COLO668 (cell line): Measurements from ENCODE around the gene SPACA1.

Source experiments
- DNase-seq: peaks from one replicate; lab custom pipeline; 2025; ENCODE audit not compliant: unreplicated experiment; lab: John Stamatoyannopoulos, UW

Gene SPACA1

DNA sequence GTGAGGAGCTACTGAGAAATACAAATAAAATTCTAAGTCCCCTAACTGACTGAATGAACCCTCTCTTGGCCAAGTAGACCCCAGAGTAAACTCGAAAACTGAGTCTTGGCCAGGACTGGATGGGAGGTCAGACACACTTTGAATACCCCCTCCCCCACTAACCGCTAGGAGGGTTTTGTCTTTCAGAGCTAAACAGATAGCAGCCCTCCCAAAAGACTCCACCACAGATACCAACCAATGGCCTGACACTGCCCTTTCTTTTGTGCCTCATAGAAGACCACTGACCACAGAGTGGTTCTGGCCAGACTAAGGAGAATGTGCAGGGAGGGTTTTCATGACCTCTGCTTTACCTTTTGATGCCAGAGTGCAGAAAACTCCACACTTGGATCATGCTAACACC, 42.1 kb downstream of the SPACA1 start:
- DNase-seq: no peak

- DNase-seq: no peak
Observed at GRCh38 chr6:88105741-88106340, 58.2 kb downstream of the SPACA1 start.

DNA sequence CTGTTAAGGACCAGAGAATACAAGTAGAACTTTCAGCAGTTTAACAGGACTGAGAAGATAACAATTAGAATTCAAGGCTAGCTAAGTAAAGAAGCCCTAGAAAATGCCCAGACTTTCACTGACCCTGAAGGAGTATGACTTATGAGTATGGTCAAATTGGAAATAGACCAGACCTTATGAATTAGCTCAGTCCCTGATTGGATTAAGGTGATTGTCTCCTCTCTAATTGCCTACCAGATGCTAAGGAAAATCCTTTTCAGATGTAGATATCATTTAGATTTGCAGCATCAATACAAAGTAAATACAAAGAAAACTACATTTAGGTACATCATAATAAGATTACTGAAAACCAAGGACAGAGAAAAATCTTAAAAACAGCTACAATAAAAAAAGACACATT, 59.6 kb downstream of the SPACA1 start:
- no peak for DNase-seq

GRCh38 chr6:88111991-88112390, 64.3 kb downstream of the SPACA1 start:
- DNase-seq: no peak

DNA sequence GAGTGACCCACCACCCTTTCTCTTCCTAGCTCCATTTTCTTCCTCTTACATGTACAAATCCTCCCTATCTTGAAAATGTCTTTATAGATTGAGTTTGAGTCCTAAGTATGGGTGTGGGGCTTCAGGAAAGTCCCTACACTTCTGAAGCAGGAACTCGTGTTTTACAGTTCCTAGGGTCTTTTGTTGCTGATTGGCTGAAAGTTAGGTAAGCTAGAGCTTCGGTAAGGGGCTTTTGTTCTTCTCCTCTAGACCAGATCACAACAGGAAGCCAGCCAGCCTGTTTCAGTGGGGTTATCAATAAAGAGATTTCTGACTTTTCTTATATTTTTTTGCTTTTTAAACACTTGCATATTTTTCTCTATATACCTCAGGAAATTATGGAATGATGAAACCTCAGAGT, 67.2 kb downstream of the SPACA1 start:
- no peak for DNase-seq

DNA sequence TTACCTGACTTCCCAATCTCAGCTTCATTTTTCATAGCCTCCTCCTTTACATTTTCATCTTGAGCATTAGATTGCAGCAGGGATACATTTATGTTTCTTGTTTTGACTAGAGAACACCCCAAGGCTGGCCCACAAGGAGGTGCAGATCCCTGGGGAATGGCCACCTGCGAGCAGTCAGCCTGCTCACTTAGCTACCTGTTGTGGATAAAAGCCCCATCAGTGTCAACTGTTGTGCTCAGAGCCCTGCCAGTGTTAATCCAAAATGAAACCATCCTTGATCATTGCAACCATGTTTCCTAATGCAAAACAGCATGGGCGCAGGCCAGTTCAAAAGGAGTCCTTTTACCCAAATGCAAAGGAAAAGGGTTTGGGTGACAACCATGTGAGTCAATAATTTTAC, 67.7 kb downstream of the SPACA1 start:
- DNase-seq: no peak

- DNase-seq: no peak
Observed at GRCh38 chr6:88116276-88116675, 68.6 kb downstream of the SPACA1 start.
